Right kidney (tissue), 1 donor: ENCODE data around the gene CYP1A2.
"Not testable (repeated sequence)": the region's sequence is repeated elsewhere in the genome, so short reads cannot be mapped to it uniquely, and the experiment has no call there.

Source experiments
- DNase-seq: peaks from one replicate; pipeline ENCODE4 v3.0.0-alpha.2; 2016

Gene CYP1A2

DNA sequence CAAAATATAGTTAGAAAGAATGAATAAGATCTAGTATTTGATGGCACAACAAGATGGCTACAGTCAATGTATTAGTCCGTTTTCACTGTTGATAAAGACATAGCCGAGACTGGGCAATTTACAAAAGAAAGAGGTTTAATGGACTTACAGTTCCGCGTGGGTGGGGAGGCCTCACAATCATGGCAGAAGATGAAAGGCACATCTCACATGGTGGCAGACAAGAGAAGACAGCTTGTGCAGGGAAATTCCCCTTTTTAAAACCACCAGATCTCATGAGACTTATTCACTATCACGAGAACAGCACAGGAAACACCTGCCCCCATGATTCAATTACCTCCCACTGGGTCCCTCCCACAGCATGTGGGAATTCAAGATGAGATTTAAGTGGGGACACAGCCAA lies 10.4 kb upstream of the CYP1A2 start:
- not testable (repeated sequence) for DNase-seq

DNA sequence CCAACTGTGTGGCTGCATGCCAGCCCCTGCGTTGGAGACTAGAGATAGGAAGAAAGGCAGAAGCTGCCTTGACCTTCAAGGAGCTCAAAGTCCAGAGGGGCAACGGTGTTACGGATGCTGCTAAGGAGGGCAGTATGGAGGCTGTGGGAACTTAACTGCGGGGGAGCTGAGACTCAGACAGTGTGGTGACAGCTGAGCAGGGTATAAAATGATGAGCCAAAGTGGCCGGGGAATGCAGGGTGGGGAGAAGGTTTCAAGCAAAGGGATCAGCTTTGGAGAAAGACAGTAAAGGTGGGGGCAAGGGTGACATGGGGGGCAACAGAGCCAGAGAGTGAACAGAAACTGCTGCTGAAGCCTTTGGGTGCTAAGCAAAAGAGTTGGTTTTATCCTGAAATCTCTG lies 6.2 kb upstream of the CYP1A2 start:
- no peak for DNase-seq

DNA sequence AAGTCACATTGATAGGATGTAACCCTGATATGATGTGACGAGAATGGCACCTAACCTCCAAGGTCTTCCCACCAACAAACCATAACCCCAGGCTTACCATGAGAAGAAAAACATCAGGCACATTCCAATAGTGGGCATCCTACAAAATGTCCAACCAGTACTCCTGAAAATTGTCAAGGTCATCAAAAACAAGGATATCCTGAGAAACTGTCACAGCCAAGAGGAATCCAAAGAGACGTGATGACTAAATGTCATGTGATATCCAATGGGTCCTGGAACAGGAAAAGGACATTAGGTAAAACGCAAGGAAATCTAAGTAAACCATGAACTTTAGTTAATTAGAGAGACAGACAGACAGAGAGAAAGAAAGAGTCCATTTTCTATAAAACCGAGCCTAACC lies 2.3 kb upstream of the CYP1A2 start:
- DNase-seq = no peak

DNA sequence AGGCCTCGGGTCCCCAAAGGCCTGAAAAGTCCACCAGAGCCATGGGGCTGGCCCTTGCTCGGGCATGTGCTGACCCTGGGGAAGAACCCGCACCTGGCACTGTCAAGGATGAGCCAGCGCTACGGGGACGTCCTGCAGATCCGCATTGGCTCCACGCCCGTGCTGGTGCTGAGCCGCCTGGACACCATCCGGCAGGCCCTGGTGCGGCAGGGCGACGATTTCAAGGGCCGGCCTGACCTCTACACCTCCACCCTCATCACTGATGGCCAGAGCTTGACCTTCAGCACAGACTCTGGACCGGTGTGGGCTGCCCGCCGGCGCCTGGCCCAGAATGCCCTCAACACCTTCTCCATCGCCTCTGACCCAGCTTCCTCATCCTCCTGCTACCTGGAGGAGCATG lies 1.2 kb downstream of the CYP1A2 start:
- no peak for DNase-seq

DNA sequence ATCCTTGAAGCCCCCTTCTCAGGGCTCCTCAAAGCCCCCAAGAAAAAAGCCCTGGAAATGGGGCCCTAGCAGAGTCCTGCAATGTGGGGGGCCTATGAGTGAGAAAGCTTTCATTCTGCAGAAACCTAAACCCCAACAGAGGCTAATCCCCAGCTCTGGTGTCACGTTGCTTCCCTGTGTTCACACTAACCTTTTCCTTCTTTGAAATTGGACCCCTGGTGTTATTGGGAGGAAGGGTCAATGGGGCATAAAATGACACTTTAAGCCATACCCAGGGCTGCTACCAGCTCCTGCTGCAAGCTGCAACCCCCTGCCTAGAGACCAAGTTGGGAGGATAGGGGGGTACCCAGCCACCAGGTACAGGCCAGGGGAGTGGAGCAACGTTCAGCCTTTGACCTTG lies 2.1 kb downstream of the CYP1A2 start:
- no peak for DNase-seq

DNA sequence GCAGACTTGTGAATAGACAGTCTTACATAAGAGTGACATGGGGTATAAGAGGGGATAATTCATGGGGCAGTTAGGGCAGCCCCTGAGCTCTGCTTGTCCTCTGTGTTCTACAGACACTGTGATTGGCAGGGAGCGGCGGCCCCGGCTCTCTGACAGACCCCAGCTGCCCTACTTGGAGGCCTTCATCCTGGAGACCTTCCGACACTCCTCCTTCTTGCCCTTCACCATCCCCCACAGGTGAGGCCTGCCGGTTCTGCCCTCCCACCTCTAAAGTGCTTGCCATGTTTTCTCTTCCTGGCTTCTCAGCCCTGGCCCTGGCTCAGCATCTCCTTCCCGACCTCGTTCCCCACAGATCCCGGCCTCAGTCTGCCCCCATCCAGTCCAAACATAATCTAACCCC lies 3.4 kb downstream of the CYP1A2 start:
- no peak for DNase-seq

DNA sequence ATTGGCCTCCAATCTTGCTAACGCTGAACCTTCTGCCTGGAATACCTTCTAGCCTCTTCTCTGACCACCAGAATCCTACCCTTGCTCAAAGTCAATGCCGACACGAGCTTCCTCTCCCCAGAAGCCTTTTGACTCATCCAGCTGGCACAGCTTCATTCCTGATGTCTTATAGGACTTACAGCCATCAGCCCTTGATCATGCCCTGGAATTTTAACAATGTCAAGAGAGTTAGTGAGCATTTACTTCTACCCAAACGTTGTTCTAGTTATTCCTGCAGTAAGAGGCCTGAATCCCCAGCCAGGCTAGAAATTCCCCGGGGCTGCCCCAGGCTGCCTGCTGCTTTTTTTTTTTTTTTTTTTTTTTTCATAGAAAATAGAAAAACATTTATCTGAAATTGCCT lies 3.9 kb downstream of the CYP1A2 start:
- no peak for DNase-seq

DNA sequence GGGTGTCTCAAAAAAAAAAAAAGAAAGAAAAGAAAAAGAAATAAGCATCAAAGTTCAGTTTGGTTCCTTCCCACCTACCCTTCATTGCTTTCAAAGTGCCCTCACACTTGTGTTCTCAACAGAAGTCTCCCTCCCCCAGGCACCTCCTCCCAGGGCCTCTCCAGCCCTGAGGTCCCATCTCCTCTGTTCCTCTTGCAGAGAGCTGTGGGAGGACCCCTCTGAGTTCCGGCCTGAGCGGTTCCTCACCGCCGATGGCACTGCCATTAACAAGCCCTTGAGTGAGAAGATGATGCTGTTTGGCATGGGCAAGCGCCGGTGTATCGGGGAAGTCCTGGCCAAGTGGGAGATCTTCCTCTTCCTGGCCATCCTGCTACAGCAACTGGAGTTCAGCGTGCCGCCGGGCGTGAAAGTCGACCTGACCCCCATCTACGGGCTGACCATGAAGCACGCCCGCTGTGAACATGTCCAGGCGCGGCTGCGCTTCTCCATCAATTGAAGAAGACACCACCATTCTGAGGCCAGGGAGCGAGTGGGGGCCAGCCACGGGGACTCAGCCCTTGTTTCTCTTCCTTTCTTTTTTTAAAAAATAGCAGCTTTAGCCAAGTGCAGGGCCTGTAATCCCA lies 6.1 kb downstream of the CYP1A2 start:
- DNase-seq = no peak

DNA sequence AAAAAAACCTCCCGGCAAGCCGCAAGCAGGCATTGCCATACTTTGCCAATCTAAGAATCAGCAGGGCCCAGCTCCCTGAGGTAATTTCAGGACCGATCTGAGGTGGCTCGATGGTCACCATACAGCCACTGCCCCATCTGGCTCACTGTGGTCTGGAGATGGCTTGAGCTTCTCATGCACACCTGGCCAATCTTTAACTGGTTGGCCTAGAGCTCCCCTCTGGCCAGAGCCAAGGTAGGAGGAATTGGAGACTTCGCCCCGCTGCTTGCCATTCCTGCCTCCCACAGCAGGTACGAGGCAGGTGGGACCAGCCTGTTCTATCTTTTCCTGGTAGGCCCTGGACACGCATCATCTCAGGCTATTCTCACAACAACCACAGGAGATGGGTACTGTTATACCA lies 10.1 kb downstream of the CYP1A2 start:
- DNase-seq = no peak

DNA sequence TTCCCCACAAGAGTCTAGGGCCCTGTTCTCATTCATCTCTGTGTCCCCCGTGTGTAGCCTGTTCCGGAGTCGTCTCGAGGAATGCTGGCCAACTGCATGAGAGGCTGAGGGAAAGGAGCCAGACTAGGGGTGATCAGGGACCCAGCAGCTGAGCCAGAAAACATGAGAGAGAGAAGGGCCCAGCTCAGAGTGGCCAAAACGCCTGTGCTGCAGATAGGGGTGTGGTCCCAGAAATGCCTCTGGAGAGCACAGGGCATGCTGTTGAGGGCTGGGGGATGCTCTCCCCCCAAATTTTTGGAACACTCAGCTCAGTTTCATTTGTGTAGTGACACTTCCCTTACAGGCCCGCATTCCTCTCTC lies 14.1 kb downstream of the CYP1A2 start:
- no peak for DNase-seq

DNA sequence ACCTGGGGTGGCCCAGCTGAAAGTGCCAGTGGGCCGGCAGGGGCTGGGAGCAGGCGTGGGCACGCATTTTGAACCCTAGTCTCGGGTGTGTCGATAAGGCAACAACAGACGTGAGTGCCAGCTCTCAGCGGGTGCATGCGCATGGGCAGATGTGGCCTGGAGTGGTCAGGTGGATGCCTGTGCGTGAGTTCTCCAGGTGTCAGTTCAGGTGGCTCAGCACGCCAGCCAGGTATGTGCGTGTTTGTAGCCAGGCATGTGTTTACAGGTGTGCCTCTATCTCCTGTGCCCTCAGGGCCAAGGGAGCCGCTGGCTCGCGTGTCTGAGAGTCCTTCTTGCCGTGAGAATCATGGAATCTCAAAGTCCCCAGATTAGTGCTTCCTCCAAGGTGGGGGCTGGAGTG lies 14.8 kb downstream of the CYP1A2 start:
- DNase-seq = no peak

DNA sequence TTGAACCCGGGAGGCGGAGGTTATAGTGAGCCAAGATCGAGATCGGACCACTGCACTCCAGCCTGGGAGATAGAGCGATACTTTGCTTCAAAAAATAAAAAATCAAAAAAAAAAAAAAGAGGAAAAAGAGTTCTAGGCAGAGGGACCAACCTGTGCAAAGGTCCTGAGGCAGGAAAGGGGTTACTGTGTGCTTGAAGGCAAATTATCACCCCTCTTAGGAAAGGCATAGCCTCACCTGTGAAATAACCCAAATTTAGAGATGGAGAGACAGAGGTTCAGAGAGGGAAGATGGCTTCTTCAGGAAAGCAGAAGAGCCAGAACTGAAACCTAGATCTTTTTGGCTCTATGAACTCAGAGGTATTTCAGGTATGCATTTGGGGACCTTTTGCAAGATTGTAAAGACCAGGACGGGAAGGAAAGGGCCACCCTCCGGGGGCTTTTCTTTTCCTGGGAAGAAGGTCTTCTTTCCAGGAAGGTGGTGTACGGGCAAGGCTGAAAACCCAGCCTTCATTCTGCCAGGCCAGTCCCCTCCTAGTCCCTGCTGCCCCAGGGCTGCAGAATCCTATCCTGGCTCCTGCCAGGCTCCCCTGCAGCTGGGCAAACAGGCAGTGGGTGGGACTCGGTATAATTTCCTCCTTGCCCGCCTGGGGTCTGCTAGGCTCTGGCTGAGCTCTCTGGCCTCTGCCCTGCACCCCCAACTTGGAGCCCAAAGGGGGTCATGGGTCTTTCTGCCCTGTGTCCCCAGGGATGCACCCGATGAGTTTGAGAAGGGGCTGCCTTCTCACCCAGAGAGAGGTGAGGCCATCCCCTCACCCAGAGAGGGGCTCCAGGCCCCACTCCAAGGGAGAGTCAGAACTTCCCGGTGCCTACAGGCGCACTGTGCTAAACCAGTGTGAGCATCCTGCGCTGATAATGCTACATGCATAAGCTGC lies 18.8 kb downstream of the CYP1A2 start:
- DNase-seq = no peak

DNA sequence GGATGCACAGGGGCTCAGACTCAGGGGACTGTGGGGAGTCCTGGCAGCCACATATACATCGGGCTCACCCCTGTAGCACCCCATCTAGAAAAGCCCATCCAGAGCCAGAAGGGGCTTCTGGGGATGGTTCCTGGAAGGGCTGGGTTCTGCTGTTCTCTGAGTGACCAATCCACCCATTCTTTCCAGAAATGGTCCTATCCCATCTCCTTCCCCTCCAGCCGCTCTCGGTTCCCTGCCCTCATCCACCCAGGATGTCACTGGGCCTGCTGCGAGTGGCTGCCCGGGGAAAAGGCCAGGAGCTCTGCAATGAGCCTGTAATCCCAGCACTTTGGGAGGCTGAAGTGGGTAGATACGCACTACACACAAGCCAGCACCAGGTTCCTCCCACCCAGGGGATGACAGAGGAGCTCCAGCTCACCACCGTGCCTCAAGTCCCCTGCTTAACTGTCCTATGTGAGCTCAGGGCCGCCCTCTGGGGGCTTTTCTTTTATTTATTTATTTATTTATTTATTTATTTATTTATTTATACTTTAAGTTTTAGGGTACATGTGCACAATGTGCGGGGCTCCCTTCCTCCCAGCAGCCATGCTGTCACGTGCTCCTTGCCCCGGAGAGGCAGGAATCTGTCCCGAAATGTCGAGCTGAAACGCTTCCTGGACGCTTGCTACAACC lies 19.6 kb downstream of the CYP1A2 start:
- no peak for DNase-seq

DNA sequence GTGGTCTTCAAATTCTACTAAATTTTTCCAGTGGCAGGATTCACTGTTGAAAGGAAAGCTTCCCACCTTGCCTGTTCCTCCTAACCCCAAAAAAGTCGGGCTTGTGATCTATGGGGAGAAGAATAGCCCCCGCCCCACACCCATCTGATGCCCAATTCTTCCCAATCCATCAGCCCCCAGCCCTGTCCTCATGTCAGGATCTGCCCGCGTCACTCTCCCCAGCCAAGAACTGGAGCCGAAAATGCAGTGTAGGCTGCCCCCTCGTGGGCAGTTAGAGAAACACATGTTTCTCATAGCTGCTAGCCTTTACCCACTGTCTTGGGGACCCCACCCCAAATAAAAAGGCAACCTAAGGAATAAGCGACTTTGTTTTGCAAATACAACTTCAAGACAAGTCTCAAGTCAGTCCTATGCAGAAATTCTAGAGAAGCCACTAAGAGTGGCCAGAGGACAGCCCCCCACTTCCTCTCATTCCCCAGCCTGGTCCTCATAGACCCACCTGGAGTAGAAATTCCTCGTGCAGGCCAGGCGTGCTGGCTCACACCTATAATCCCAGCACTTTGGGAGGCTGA lies 20.2 kb downstream of the CYP1A2 start:
- peak; percentile 66 for DNase-seq

DNA sequence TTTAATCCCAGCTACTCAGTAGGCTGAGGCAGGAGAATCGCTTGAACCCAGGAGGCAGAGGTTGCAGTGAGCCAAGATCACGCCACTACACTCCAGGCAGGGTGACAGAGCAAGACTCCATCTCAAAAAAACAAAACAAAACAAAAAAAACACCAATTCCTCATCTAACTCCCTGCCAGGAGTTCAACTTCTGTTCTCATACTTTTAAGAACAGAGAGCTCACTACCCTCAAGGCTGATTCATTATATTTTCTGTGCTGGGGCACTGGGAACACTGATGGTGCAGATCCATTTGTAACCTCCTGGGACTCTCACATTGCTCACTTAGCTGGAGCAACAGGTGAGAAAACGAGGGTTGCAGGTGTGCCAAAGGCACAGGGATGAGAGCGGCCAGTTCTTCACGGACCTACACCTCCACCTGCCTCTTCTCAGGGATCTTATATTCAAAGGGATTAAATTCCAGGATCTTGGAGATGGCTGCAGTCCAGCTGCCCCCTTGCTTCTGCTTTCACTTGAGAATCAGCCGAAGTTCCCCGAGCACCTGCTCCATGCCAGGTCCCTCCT lies 20.9 kb downstream of the CYP1A2 start:
- no peak for DNase-seq

DNA sequence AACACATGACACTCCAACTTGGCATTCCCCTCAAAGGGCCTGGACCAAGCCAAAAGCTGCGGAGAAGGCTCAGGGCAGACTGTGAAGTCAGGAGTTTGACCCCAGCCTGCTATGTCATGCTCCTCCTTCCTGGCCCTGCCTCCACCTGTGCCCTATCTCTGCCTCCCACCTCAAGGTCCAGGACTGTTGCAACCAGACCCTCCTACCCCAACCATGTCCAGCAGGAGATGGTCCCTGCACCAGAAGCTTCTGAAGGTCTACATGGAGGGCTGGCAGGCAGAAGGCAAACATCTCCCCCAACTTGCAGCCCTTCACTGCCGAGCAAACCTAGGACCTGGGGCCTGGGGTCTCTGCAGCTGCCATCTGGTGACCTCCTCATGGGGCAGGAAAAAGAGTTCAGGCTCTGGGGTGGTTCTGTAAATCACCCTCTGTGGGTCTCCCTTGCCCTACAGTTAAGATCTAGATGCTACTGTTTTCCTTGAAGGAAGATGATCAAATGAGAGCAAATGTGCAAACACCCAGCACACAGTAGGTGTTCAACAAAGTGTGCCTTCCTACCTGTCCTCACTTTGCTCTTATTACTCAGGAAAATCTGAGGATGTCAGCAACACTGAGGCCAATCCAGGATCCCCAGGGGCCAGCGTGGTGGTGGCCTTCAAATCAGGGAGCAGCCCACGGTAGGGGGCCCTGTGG lies 21.7 kb downstream of the CYP1A2 start:
- no peak for DNase-seq

DNA sequence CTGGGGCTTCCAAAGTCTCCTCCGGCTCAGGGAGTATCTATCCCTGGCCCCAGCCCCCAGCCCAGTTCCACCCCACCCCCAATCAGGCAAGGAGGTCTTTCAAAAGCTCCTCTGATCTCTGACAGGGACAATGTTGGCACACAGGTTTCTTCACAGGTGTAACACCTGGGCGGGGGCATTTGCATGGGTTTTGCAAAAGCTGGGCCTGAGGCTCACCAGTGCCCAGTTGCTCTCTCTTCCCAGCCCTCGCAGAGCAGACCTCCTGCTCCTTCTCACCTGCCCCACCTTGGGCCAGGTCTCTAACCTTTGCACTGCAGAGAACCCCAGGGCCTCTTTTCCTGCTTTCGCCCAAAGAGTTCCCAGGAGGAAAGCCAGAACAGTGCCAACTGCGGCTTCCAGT lies 24.7 kb downstream of the CYP1A2 start:
- no peak for DNase-seq

DNA sequence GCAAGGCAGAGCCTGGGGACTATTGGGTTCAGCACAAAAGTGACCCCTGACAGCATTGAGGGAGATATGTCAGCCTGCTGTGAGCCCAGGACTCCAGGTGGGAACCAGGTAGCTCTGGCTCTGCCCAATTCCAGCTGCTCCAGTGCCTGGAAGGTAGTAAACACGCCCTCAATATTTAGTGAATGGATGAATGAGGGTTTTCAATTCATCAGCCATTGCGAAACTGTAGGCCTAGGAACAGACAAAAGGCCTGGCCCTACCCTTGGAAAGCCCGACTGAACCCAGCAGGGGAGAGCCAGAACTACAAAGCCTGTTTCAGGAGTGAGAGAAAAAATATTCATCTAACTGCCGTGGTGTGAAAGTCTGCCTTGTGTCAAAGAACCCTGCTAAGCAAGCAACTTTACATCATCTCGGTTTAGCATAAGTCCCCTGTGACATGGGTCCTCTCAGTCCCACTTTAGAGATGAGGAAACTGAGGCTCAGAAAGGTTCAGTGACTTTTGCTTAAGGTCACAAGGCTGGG lies 25.1 kb downstream of the CYP1A2 start:
- DNase-seq = no peak

DNA sequence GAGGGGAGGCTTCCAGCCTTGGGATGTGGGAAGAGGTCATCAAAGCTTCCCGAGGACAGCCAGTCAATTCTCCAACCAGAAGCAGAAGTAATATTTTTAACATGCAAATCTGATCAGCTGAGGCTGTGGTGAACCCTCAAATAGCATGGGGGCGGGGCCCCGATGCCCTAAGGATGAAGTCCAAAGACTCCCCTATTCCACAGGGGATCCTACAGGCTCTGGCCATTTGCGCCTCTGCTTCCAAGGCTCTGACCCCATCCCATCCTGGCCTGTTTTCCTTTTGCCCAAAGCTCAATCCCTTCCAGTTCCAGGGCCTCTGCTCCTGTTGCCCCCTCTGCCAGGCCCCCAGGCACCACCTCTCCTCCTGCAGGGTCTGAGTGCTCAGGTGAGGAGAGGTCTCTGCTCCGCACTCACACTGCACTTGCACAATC lies 26.5 kb downstream of the CYP1A2 start:
- no peak for DNase-seq

DNA sequence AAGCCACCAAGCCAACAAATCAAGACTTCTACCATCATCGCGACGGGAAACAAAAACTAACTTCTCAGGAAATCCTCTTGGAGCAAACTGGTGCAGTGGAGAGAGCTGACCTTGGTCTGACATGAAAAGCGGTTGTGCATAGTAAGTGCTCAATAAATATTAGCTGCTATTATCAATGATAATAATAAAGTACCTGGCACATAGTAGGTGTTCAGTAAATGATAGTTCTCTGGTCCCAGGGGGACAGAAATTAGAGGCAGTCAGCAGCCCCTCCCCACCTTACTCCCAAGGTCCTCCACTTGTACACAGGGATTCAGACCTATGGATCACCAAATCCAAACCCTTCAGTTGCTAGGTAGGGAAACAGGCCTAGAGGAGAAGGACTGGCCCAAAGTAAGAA lies 27.2 kb downstream of the CYP1A2 start:
- no peak for DNase-seq

DNA sequence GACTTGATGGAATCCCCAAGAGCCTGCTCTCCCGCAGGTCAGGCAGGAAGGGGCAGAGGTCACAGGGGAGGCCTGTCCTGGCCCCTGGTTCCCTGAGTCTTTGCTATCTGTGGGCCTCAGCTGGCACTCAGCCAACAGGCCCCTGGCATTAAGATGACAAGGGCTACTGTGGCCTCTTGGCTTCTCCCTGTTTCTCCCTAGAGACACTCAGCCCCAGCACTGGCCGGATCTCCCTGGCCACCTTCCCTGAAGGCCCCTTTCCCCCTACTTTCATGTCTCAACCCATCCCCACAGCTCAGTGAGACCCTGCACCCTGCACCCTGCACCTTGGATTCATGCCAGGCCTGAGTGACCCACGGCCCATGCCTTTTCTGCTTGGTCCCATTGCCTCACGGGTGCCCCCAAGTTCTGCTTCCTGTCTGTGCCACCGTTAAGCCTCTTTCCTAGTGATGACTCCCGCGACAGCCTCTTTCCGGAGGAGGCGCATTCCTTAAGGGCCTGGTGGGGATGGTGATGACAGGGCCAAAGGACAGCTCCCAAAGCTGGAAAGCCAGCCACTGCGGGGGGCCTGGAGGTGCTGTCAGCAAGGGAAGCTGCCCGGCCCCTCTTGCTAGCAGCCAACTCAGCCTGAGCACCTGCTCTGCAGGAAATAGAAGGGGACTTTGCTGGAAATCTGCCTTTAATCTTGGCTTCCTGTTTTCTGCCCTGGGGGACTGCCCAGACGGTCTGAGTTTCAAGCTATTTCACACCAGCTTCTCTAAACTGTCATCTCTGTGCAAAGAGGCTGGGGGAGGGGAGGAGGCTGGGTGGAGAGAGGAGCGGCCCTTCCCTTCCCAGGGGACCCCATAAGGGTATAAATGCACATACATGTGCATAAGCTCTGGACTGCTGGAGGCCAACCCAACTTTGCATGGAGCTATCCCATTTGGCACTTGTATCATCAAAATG lies 28.4 kb downstream of the CYP1A2 start:
- no peak for DNase-seq
